Measurements from ENCODE around the gene TSPAN18.

TSPAN18 gene

GRCh38 chr11:44770401-44770800, 43.6 kb downstream of the TSPAN18 start:
- no peak for DNase-seq
- in situ Hi-C loops (cut with MboI; ENCODE audit: low pct_unique_long_range_greater_than_20kb, low sequenced_read_pairs), result no loop called here

GRCh38 chr11:44771252-44771734, 44.5 kb downstream of the TSPAN18 start:
- DNase-seq, result no peak
- in situ Hi-C loops (cut with MboI; ENCODE audit: low pct_unique_long_range_greater_than_20kb, low sequenced_read_pairs), result no loop called here

- in situ Hi-C loops (cut with MboI; ENCODE audit: low pct_unique_long_range_greater_than_20kb, low sequenced_read_pairs), result no loop called here
- no peak for DNase-seq
These were observed 45.1 kb downstream of the TSPAN18 start for GRCh38 chr11:44771841-44772240.

- in situ Hi-C loops (cut with MboI; ENCODE audit: low pct_unique_long_range_greater_than_20kb, low sequenced_read_pairs), result no loop called here
- no peak for DNase-seq
These were observed 46.7 kb downstream of the TSPAN18 start for GRCh38 chr11:44773351-44773965.

GRCh38 chr11:44774108-44774507, 47.3 kb downstream of the TSPAN18 start:
- in situ Hi-C loops (cut with MboI; ENCODE audit: low pct_unique_long_range_greater_than_20kb, low sequenced_read_pairs), result no loop called here
- no peak for DNase-seq

GRCh38 chr11:44774731-44775130, 48.0 kb downstream of the TSPAN18 start:
- no peak for DNase-seq
- in situ Hi-C loops (cut with MboI; ENCODE audit: low pct_unique_long_range_greater_than_20kb, low sequenced_read_pairs), result no loop called here

- peak; percentile 66 for DNase-seq
- in situ Hi-C loops (cut with MboI; ENCODE audit: low pct_unique_long_range_greater_than_20kb, low sequenced_read_pairs), result no loop called here
These were observed 48.7 kb downstream of the TSPAN18 start for GRCh38 chr11:44775366-44775984.

- DNase-seq, result no peak
- in situ Hi-C loops (cut with MboI; ENCODE audit: low pct_unique_long_range_greater_than_20kb, low sequenced_read_pairs), result no loop called here
These were observed 49.3 kb downstream of the TSPAN18 start for GRCh38 chr11:44775985-44776446.

GRCh38 chr11:44776551-44777208, 49.9 kb downstream of the TSPAN18 start:
- DNase-seq, result no peak
- in situ Hi-C loops (cut with MboI; ENCODE audit: low pct_unique_long_range_greater_than_20kb, low sequenced_read_pairs), result no loop called here

- in situ Hi-C loops (cut with MboI; ENCODE audit: low pct_unique_long_range_greater_than_20kb, low sequenced_read_pairs), result no loop called here
- DNase-seq, result no peak
These were observed 50.7 kb downstream of the TSPAN18 start for GRCh38 chr11:44777209-44778194.

- no peak for DNase-seq
- in situ Hi-C loops (cut with MboI; ENCODE audit: low pct_unique_long_range_greater_than_20kb, low sequenced_read_pairs), result no loop called here
These were observed 51.7 kb downstream of the TSPAN18 start for GRCh38 chr11:44778195-44779100.

- in situ Hi-C loops (cut with MboI; ENCODE audit: low pct_unique_long_range_greater_than_20kb, low sequenced_read_pairs), result no loop called here
These were observed 53.2 kb downstream of the TSPAN18 start for GRCh38 chr11:44779736-44780520.

GRCh38 chr11:44780940-44781631, 54.3 kb downstream of the TSPAN18 start:
- in situ Hi-C loops (cut with MboI; ENCODE audit: low pct_unique_long_range_greater_than_20kb, low sequenced_read_pairs), result no loop called here
- no peak for DNase-seq

More at GRCh38 chr11:44779736-44780520, 53.2 kb downstream of the TSPAN18 start:
- no peak for DNase-seq

- no peak for DNase-seq
- in situ Hi-C loops (cut with MboI; ENCODE audit: low pct_unique_long_range_greater_than_20kb, low sequenced_read_pairs), result no loop called here
These were observed 54.9 kb downstream of the TSPAN18 start for GRCh38 chr11:44781655-44782054.

- DNase-seq, result no peak
- in situ Hi-C loops (cut with MboI; ENCODE audit: low pct_unique_long_range_greater_than_20kb, low sequenced_read_pairs), result no loop called here
These were observed 55.7 kb downstream of the TSPAN18 start for GRCh38 chr11:44782478-44782877.

- in situ Hi-C loops (cut with MboI; ENCODE audit: low pct_unique_long_range_greater_than_20kb, low sequenced_read_pairs), result no loop called here
- no peak for DNase-seq
These were observed 57.6 kb downstream of the TSPAN18 start for GRCh38 chr11:44784436-44784760.

GRCh38 chr11:44784851-44785250, 58.1 kb downstream of the TSPAN18 start:
- in situ Hi-C loops (cut with MboI; ENCODE audit: low pct_unique_long_range_greater_than_20kb, low sequenced_read_pairs), result no loop called here
- DNase-seq, result no peak
